SK-N-SH treated with all-trans-retinoic acid at 6 μM for 48 hours (cell line): ENCODE measurements around the gene SF3B3.

Experiments
- ATAC-seq: fragments of 200-7000 bp; cut with Tn5 transposase; 3 replicates; pipeline ENCODE4 v1.9.1; 2020; ENCODE audit warnings: mild to moderate bottlenecking, moderate library complexity
- ARNTL ChIP-seq: fragments of 450-650 bp; formaldehyde crosslinking; IDR thresholded peaks from 2 replicates; pipeline ENCODE4 v1.5.0; 2020; ENCODE audit warnings: low read depth, mild to moderate bottlenecking, moderate library complexity, borderline replicate concordance
- BACH2 ChIP-seq: fragments of 250-450 bp; sonication (Bioruptor Pico); IDR thresholded peaks from 2 replicates; pipeline ENCODE4 v1.9.0; 2021; ENCODE audit warnings: mild to moderate bottlenecking, borderline replicate concordance
- CREB5 ChIP-seq: fragments of 250-450 bp; sonication (Bioruptor Pico); IDR thresholded peaks from 2 replicates; pipeline ENCODE4 v1.5.1; 2020; ENCODE audit warnings: low read depth, mild to moderate bottlenecking, moderate library complexity
- CSDC2 ChIP-seq: fragments of 250-450 bp; sonication (Bioruptor Pico); IDR thresholded peaks from 2 replicates; pipeline ENCODE4 v1.5.0; 2020; ENCODE audit warnings: mild to moderate bottlenecking, moderate library complexity
- CSRNP3 ChIP-seq: fragments of 250-450 bp; sonication (Bioruptor Pico); IDR thresholded peaks from 2 replicates; pipeline ENCODE4 v1.5.1; 2021; ENCODE audit warnings: mild to moderate bottlenecking, moderate library complexity
- ESRRG ChIP-seq: fragments of 250-450 bp; sonication (Bioruptor Pico); IDR thresholded peaks from 2 replicates; pipeline ENCODE4 v1.6.1; 2021; ENCODE audit warnings: mild to moderate bottlenecking
- GLIS3 ChIP-seq: fragments of 250-450 bp; sonication (Bioruptor Pico); IDR thresholded peaks from 2 replicates; pipeline ENCODE4 v1.5.0; 2020; ENCODE audit warnings: mild to moderate bottlenecking, moderate library complexity
- ISL1 ChIP-seq: fragments of 250-450 bp; sonication (Bioruptor Pico); IDR thresholded peaks from 2 replicates; pipeline ENCODE4 v2.1.2; 2022; ENCODE audit warnings: mild to moderate bottlenecking, moderate library complexity
- OSR1 ChIP-seq: fragments of 250-450 bp; sonication (Bioruptor Pico); IDR thresholded peaks from 2 replicates; pipeline ENCODE4 v1.8.0; 2022; ENCODE audit warnings: moderate library complexity, mild to moderate bottlenecking, inconsistent platforms
- PATZ1 ChIP-seq: fragments of 250-450 bp; sonication (Bioruptor Pico); IDR thresholded peaks from 2 replicates; pipeline ENCODE4 v1.8.0; 2020; ENCODE audit warnings: mild to moderate bottlenecking, moderate library complexity, borderline replicate concordance
- PPARA ChIP-seq: fragments of 250-450 bp; sonication (Bioruptor Pico); IDR thresholded peaks from 2 replicates; pipeline ENCODE4 v1.5.0; 2020; ENCODE audit warnings: mild to moderate bottlenecking, borderline replicate concordance
- RARB ChIP-seq: fragments of 250-450 bp; sonication (Bioruptor Pico); IDR thresholded peaks from 2 replicates; pipeline ENCODE4 v1.8.0; 2021; ENCODE audit warnings: mild to moderate bottlenecking, moderate library complexity
- SNAI2 ChIP-seq: fragments of 250-450 bp; sonication (Bioruptor Pico); IDR thresholded peaks from 2 replicates; pipeline ENCODE4 v1.5.0; 2020; ENCODE audit warnings: mild to moderate bottlenecking, moderate library complexity
- TCF4 ChIP-seq: fragments of 250-450 bp; sonication (Bioruptor Pico); IDR thresholded peaks from 2 replicates; pipeline ENCODE4 v1.8.0; 2021; ENCODE audit warnings: mild to moderate bottlenecking, moderate library complexity, borderline replicate concordance
- ZC3H10 ChIP-seq: fragments of 250-450 bp; sonication (Bioruptor Pico); IDR thresholded peaks from 2 replicates; pipeline ENCODE4 v1.5.1; 2021; ENCODE audit warnings: mild to moderate bottlenecking, moderate library complexity
- ZFP3 ChIP-seq: fragments of 250-450 bp; sonication (Bioruptor Pico); IDR thresholded peaks from 2 replicates; pipeline ENCODE4 v1.5.0; 2020; ENCODE audit warnings: mild to moderate bottlenecking, moderate library complexity
- ZFP30 ChIP-seq: fragments of 450-650 bp; formaldehyde crosslinking; IDR thresholded peaks from 2 replicates; pipeline ENCODE4 v1.5.0; 2022; ENCODE audit warnings: mild to moderate bottlenecking, moderate library complexity
- ZNF70 ChIP-seq: fragments of 450-650 bp; formaldehyde crosslinking; IDR thresholded peaks from 2 replicates; pipeline ENCODE4 v1.5.0; 2020; ENCODE audit warnings: mild to moderate bottlenecking, moderate library complexity
- ZNF8 ChIP-seq: fragments of 450-650 bp; formaldehyde crosslinking; IDR thresholded peaks from 2 replicates; pipeline ENCODE4 v1.5.0; 2020; ENCODE audit warnings: mild to moderate bottlenecking, moderate library complexity
- TF ChIP-seq, protein P1 (sequence below): fragments of 250-450 bp; sonication (Bioruptor Pico); IDR thresholded peaks from 2 replicates; pipeline ENCODE4 v1.8.0; 2021; ENCODE audit warnings: low read depth, mild to moderate bottlenecking, moderate library complexity, borderline replicate concordance
- TF ChIP-seq, protein P2 (sequence below): fragments of 250-450 bp; sonication (Bioruptor Pico); IDR thresholded peaks from 2 replicates; pipeline ENCODE4 v1.5.0; 2020; ENCODE audit warnings: mild to moderate bottlenecking, moderate library complexity

Gene SF3B3

GRCh38 chr16:70524399-70524825 is 796 bp downstream of the SF3B3 start:
- ATAC-seq, result peak; percentile 23

- TF ChIP-seq PPARA (CRISPR knock-in tag) (no peak), BACH2 (CRISPR knock-in tag) (no peak), ZC3H10 (CRISPR knock-in tag) (no peak), TCF4 (CRISPR knock-in tag) (no peak), ISL1 (CRISPR knock-in tag) (no peak), ZFP3 (no peak), ZNF70 (CRISPR knock-in tag) (no peak), GLIS3 (CRISPR knock-in tag) (no peak), CSDC2 (CRISPR knock-in tag) (no peak), OSR1 (CRISPR knock-in tag) (no peak), CREB5 (CRISPR knock-in tag) (no peak), ESRRG (CRISPR knock-in tag) (no peak), CSRNP3 (CRISPR knock-in tag) (no peak), RARB (CRISPR knock-in tag) (no peak)
- TF ChIP-seq, protein P1, sequence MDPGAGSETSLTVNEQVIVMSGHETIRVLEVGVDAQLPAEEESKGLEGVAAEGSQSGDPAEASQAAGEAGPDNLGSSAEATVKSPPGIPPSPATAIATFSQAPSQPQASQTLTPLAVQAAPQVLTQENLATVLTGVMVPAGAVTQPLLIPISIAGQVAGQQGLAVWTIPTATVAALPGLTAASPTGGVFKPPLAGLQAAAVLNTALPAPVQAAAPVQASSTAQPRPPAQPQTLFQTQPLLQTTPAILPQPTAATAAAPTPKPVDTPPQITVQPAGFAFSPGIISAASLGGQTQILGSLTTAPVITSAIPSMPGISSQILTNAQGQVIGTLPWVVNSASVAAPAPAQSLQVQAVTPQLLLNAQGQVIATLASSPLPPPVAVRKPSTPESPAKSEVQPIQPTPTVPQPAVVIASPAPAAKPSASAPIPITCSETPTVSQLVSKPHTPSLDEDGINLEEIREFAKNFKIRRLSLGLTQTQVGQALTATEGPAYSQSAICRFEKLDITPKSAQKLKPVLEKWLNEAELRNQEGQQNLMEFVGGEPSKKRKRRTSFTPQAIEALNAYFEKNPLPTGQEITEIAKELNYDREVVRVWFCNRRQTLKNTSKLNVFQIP (CRISPR knock-in tag), result no peak
- TF ChIP-seq, protein P2, sequence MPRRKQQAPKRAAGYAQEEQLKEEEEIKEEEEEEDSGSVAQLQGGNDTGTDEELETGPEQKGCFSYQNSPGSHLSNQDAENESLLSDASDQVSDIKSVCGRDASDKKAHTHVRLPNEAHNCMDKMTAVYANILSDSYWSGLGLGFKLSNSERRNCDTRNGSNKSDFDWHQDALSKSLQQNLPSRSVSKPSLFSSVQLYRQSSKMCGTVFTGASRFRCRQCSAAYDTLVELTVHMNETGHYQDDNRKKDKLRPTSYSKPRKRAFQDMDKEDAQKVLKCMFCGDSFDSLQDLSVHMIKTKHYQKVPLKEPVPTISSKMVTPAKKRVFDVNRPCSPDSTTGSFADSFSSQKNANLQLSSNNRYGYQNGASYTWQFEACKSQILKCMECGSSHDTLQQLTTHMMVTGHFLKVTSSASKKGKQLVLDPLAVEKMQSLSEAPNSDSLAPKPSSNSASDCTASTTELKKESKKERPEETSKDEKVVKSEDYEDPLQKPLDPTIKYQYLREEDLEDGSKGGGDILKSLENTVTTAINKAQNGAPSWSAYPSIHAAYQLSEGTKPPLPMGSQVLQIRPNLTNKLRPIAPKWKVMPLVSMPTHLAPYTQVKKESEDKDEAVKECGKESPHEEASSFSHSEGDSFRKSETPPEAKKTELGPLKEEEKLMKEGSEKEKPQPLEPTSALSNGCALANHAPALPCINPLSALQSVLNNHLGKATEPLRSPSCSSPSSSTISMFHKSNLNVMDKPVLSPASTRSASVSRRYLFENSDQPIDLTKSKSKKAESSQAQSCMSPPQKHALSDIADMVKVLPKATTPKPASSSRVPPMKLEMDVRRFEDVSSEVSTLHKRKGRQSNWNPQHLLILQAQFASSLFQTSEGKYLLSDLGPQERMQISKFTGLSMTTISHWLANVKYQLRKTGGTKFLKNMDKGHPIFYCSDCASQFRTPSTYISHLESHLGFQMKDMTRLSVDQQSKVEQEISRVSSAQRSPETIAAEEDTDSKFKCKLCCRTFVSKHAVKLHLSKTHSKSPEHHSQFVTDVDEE (CRISPR knock-in tag), result no peak
- ATAC-seq, result no peak
Observed at GRCh38 chr16:70526403-70526802, 2.8 kb downstream of the SF3B3 start.

- TF ChIP-seq, protein P1 (CRISPR knock-in tag), result no peak
- TF ChIP-seq OSR1 (CRISPR knock-in tag) (no peak), PPARA (CRISPR knock-in tag) (no peak), ARNTL (CRISPR knock-in tag) (no peak), ESRRG (CRISPR knock-in tag) (no peak), CSRNP3 (CRISPR knock-in tag) (no peak), ZFP30 (CRISPR knock-in tag) (no peak), CSDC2 (CRISPR knock-in tag) (no peak), ZFP3 (no peak), BACH2 (CRISPR knock-in tag) (no peak), CREB5 (CRISPR knock-in tag) (no peak), PATZ1 (no peak), ISL1 (CRISPR knock-in tag) (no peak), SNAI2 (CRISPR knock-in tag) (no peak), GLIS3 (CRISPR knock-in tag) (no peak), ZNF8 (CRISPR knock-in tag) (no peak)
- no peak for ATAC-seq
Observed at GRCh38 chr16:70527315-70527996, 3.8 kb downstream of the SF3B3 start.
